ENCODE data around the gene ERG.

The ERG gene

GRCh38 chr21:38434913-38435533 lies 63.3 kb downstream of the ERG start:
- no peak for DNase-seq (ENCODE audit: low spot score)

- no peak for DNase-seq (ENCODE audit: low spot score)
These were observed 64.8 kb downstream of the ERG start for GRCh38 chr21:38433471-38433870.

GRCh38 chr21:38430401-38430984 lies 67.8 kb downstream of the ERG start:
- no peak for DNase-seq (ENCODE audit: low spot score)

- no peak for DNase-seq (ENCODE audit: low spot score)
These were observed 69.3 kb downstream of the ERG start for GRCh38 chr21:38429011-38429410.

- DNase-seq (ENCODE audit: low spot score) = no peak
These were observed 70.1 kb downstream of the ERG start for GRCh38 chr21:38428211-38428610.

GRCh38 chr21:38424305-38425019 lies 73.8 kb downstream of the ERG start:
- DNase-seq (ENCODE audit: low spot score) = no peak

- no peak for DNase-seq (ENCODE audit: low spot score)
These were observed 76.2 kb downstream of the ERG start for GRCh38 chr21:38422082-38422481.

GRCh38 chr21:38420140-38420539 lies 78.1 kb downstream of the ERG start:
- DNase-seq (ENCODE audit: low spot score) = no peak

GRCh38 chr21:38417726-38418125 lies 80.6 kb downstream of the ERG start:
- DNase-seq (ENCODE audit: low spot score) = no peak

- DNase-seq (ENCODE audit: low spot score) = no peak
These were observed 81.5 kb downstream of the ERG start for GRCh38 chr21:38416791-38417190.

- DNase-seq (ENCODE audit: low spot score) = no peak
These were observed 84.2 kb downstream of the ERG start for GRCh38 chr21:38413958-38414548.

- DNase-seq (ENCODE audit: low spot score) = no peak
These were observed 87.8 kb downstream of the ERG start for GRCh38 chr21:38410466-38410865.

GRCh38 chr21:38409907-38410306 lies 88.4 kb downstream of the ERG start:
- no peak for DNase-seq (ENCODE audit: low spot score)

GRCh38 chr21:38404177-38404576 lies 94.1 kb downstream of the ERG start:
- no peak for DNase-seq (ENCODE audit: low spot score)

- DNase-seq (ENCODE audit: low spot score) = no peak
These were observed 95.5 kb downstream of the ERG start for GRCh38 chr21:38402795-38403194.

GRCh38 chr21:38402291-38402690 lies 96.0 kb downstream of the ERG start:
- DNase-seq (ENCODE audit: low spot score) = no peak

- DNase-seq (ENCODE audit: low spot score) = no peak
These were observed 96.9 kb downstream of the ERG start for GRCh38 chr21:38401191-38401926.

GRCh38 chr21:38400195-38400919 lies 97.9 kb downstream of the ERG start:
- no peak for DNase-seq (ENCODE audit: low spot score)

- DNase-seq (ENCODE audit: low spot score) = no peak
These were observed 99.2 kb downstream of the ERG start for GRCh38 chr21:38399103-38399502.

GRCh38 chr21:38396325-38396724 lies 102.0 kb downstream of the ERG start:
- no peak for DNase-seq (ENCODE audit: low spot score)

GRCh38 chr21:38395581-38395980 lies 102.7 kb downstream of the ERG start:
- DNase-seq (ENCODE audit: low spot score) = no peak

GRCh38 chr21:38392661-38393060 lies 105.6 kb downstream of the ERG start:
- DNase-seq (ENCODE audit: low spot score) = no peak

All from CD4-positive, alpha-beta T cell treated with Interleukin-2 at 100 ng/mL for 4 hours (primary cell).